ENCODE results near the gene HNF1A. TPM values are rescaled to one million over a fixed set of nuclear protein-coding genes. Genes with fewer than 3 reads are reported as not detected.

The HNF1A gene
- total RNA-seq, 2 donors from 2014 or later: not detected

GRCh38 chr12:120955232-120955631 is 23.1 kb upstream of the HNF1A start:
- Histone ChIP-seq H3K27me3 (no peaks in the 10 kb centered on the region), H3K4me1 (no peaks in the 10 kb centered on the region), H3K4me3 (no peak overlapping the region), H3K36me3 (no peaks in the 10 kb centered on the region), H3K27ac (no peak overlapping the region), H3K9me3 (no peaks in the 10 kb centered on the region)
- TF ChIP-seq CTCF (IDR thresholded peaks at IDR 0.05): no peak
- DNase-seq (ENCODE audit: low spot score): no peak

GRCh38 chr12:120956579-120957300 is 21.6 kb upstream of the HNF1A start:
- Histone ChIP-seq H3K4me3 (no peak overlapping the region), H3K27ac (no peak overlapping the region), H3K36me3 (no peaks in the 10 kb centered on the region), H3K9me3 (no peaks in the 10 kb centered on the region), H3K4me1 (no peaks in the 10 kb centered on the region), H3K27me3 (no peaks in the 10 kb centered on the region)
- no peak for TF ChIP-seq CTCF (IDR thresholded peaks at IDR 0.05)
- no peak for DNase-seq (ENCODE audit: low spot score)

- H3K9me3 ChIP-seq: no peaks in the 10 kb centered on the region
- no peak for DNase-seq (ENCODE audit: low spot score)
- no peak for TF ChIP-seq CTCF (IDR thresholded peaks at IDR 0.05)
- no peaks in the 10 kb centered on the region for H3K4me1 ChIP-seq
- no peaks in the 10 kb centered on the region for H3K36me3 ChIP-seq
- H3K27ac ChIP-seq: no peak overlapping the region
- no peak overlapping the region for H3K4me3 ChIP-seq
- H3K27me3 ChIP-seq: no peaks in the 10 kb centered on the region
These were observed 19.0 kb upstream of the HNF1A start for GRCh38 chr12:120959111-120959878.

GRCh38 chr12:120960657-120961056 is 17.7 kb upstream of the HNF1A start:
- Histone ChIP-seq H3K9me3 (no peaks in the 10 kb centered on the region), H3K36me3 (no peaks in the 10 kb centered on the region), H3K27ac (no peak overlapping the region), H3K4me1 (no peaks in the 10 kb centered on the region), H3K4me3 (no peak overlapping the region), H3K27me3 (no peaks in the 10 kb centered on the region)
- no peak for DNase-seq (ENCODE audit: low spot score)
- TF ChIP-seq CTCF (IDR thresholded peaks at IDR 0.05): no peak

- TF ChIP-seq CTCF (IDR thresholded peaks at IDR 0.05): no peak
- H3K27me3 ChIP-seq: no peaks in the 10 kb centered on the region
- no peaks in the 10 kb centered on the region for H3K9me3 ChIP-seq
- no peaks in the 10 kb centered on the region for H3K36me3 ChIP-seq
- H3K4me1 ChIP-seq: no peaks in the 10 kb centered on the region
- no peak overlapping the region for H3K4me3 ChIP-seq
- H3K27ac ChIP-seq: no peak overlapping the region
- DNase-seq (ENCODE audit: low spot score): no peak
These were observed 16.5 kb upstream of the HNF1A start for GRCh38 chr12:120961604-120962531.

All from right atrium auricular region (tissue), 2 donors.